ENCODE results near the gene MBD5.

Gene MBD5

GRCh38 chr2:148253685-148254084 is 232.8 kb downstream of the MBD5 start:
- DNase-seq (ENCODE audit: low spot score in 2 of 2), result no peak

DNA sequence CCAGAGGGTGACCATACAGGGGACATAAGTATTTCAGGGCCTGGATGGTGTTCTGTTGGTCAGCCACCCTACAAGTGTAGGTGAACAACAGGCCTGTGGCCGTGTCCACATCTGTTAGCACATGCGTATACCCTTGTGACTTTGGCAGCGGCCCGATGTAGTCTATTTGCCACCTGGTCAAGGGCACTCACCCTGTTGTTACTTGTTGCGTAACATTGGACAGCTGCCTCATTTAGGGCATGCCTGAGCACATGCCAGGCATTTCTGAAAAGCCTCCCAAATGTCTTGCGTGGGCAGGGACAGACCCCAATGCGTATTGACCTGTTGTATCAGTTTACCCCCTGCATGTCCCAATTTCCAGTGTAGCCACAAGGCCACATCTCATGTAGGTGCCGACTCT is 235.0 kb downstream of the MBD5 start:
- Mint-ChIP-seq H3K36me3 (ENCODE audit: insufficient read depth) (peaks cover 2% of the 10 kb centered on the region), H3K27ac (ENCODE audit: low read depth) (no peak overlapping the region), H3K9me3 (peaks cover 6% of the 10 kb centered on the region), H3K4me1 (no peaks in the 10 kb centered on the region), H3K4me3 (no peak overlapping the region), H3K27me3 (no peaks in the 10 kb centered on the region)
- DNase-seq (ENCODE audit: low spot score in 2 of 2) (no peak), ATAC-seq (replicated peaks; ENCODE audit: extremely low read depth, poor library complexity, severe bottlenecking) (no peak)

More at GRCh38 chr2:148253685-148254084, 232.8 kb downstream of the MBD5 start:
- ATAC-seq (replicated peaks; ENCODE audit: extremely low read depth, poor library complexity, severe bottlenecking), result no peak
- Mint-ChIP-seq H3K4me3 (no peak overlapping the region), H3K27ac (ENCODE audit: low read depth) (no peak overlapping the region), H3K9me3 (peaks cover 6% of the 10 kb centered on the region), H3K27me3 (no peaks in the 10 kb centered on the region), H3K36me3 (ENCODE audit: insufficient read depth) (no peaks in the 10 kb centered on the region), H3K4me1 (no peaks in the 10 kb centered on the region)

DNA sequence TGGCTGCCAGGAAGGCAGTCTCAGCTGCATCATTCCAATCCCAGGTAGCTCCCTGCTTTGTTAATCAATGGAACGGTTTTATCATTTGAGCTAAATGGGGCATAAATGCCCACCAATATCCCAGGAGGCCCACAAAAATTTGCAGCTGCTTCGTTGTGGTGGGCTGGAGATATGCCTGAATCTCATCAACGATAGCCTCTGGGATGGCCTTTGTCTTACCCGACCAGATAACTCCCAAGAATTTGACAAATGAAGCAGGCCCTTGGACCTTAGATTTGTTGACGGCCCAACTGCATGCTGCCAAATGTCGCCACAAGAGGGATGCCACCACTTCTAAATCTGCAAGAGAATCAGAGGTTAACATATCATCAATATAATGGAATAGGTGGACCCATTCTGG is 236.4 kb downstream of the MBD5 start:
- Mint-ChIP-seq H3K27ac (ENCODE audit: low read depth) (no peak overlapping the region), H3K27me3 (no peaks in the 10 kb centered on the region), H3K4me3 (no peak overlapping the region), H3K36me3 (ENCODE audit: insufficient read depth) (peaks cover 2% of the 10 kb centered on the region), H3K4me1 (no peaks in the 10 kb centered on the region), H3K9me3 (peaks cover 6% of the 10 kb centered on the region)
- ATAC-seq (replicated peaks; ENCODE audit: extremely low read depth, poor library complexity, severe bottlenecking), result no peak
- DNase-seq (ENCODE audit: low spot score in 2 of 2), result no peak

DNA sequence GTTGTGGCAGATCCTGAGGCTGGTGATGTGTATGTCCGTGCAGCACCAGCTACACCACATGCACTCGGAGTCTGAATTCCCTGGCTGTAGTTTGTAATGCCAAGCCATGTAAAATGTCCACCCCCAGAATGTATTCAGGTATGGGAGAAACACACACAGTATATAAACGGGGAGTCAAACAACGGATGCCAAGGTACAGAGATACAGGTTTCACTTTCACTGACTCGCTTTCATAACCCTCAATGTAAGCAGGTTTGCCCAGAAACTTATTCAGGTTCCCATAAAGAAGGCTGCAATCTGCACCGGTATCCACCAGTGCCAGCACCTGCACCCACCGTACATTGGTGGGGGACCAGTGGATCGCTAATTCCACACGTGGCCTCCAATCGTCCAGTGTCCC is 237.2 kb downstream of the MBD5 start:
- peaks cover 2% of the 10 kb centered on the region for H3K36me3 Mint-ChIP-seq (ENCODE audit: insufficient read depth)
- H3K4me1 Mint-ChIP-seq, result no peaks in the 10 kb centered on the region
- peaks cover 2% of the 10 kb centered on the region for H3K9me3 Mint-ChIP-seq
- H3K27ac Mint-ChIP-seq (ENCODE audit: low read depth), result no peak overlapping the region
- no peak overlapping the region for H3K4me3 Mint-ChIP-seq
- DNase-seq (ENCODE audit: low spot score in 2 of 2), result no peak
- H3K27me3 Mint-ChIP-seq, result no peaks in the 10 kb centered on the region
- no peak for ATAC-seq (replicated peaks; ENCODE audit: extremely low read depth, poor library complexity, severe bottlenecking)

- H3K27ac Mint-ChIP-seq (ENCODE audit: low read depth), result no peak overlapping the region
- H3K36me3 Mint-ChIP-seq (ENCODE audit: insufficient read depth), result peaks cover 2% of the 10 kb centered on the region
- ATAC-seq (replicated peaks; ENCODE audit: extremely low read depth, poor library complexity, severe bottlenecking) (no peak), DNase-seq (ENCODE audit: low spot score in 2 of 2) (no peak)
- no peaks in the 10 kb centered on the region for H3K4me1 Mint-ChIP-seq
- no peaks in the 10 kb centered on the region for H3K27me3 Mint-ChIP-seq
- no peaks in the 10 kb centered on the region for H3K9me3 Mint-ChIP-seq
- no peak overlapping the region for H3K4me3 Mint-ChIP-seq
Measured at GRCh38 chr2:148259674-148260073, 238.8 kb downstream of the MBD5 start.

- no peak overlapping the region for H3K27ac Mint-ChIP-seq (ENCODE audit: low read depth)
- DNase-seq (ENCODE audit: low spot score in 2 of 2) (no peak), ATAC-seq (replicated peaks; ENCODE audit: extremely low read depth, poor library complexity, severe bottlenecking) (no peak)
- H3K4me1 Mint-ChIP-seq, result no peaks in the 10 kb centered on the region
- H3K4me3 Mint-ChIP-seq, result no peak overlapping the region
- no peaks in the 10 kb centered on the region for H3K27me3 Mint-ChIP-seq
- H3K9me3 Mint-ChIP-seq, result no peaks in the 10 kb centered on the region
- peaks cover 2% of the 10 kb centered on the region for H3K36me3 Mint-ChIP-seq (ENCODE audit: insufficient read depth)
Measured at GRCh38 chr2:148263890-148264289, 243.0 kb downstream of the MBD5 start.

DNA sequence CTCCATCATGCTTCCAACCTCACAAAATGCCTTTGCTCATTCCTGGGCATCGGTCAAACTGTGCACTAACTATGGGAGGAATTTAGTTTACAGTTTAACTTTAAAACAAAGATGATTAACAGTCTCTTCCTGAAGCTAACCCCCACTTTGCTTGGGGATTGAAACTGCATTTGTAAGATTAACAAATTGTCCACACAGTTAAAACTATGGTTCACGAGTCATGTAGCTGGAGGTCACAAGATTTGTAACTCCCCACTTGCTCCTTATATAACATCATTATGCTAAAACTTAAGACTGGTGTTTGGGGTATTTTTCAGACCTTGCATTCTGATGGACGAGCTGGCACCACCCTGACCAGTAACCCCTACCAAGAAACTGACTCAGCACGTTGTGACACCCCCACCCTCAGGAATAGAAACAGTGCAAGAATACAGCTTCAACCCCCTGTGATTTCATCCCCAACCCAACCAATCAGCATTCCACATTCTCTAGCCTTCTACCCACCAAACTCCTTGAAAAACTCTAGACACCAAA is 252.3 kb downstream of the MBD5 start:
- H3K27me3 Mint-ChIP-seq, result no peaks in the 10 kb centered on the region
- H3K4me1 Mint-ChIP-seq, result no peaks in the 10 kb centered on the region
- DNase-seq (ENCODE audit: low spot score in 2 of 2) (no peak), ATAC-seq (replicated peaks; ENCODE audit: extremely low read depth, poor library complexity, severe bottlenecking) (no peak)
- peaks cover 4% of the 10 kb centered on the region for H3K36me3 Mint-ChIP-seq (ENCODE audit: insufficient read depth)
- no peaks in the 10 kb centered on the region for H3K9me3 Mint-ChIP-seq
- no peak overlapping the region for H3K27ac Mint-ChIP-seq (ENCODE audit: low read depth)
- H3K4me3 Mint-ChIP-seq, result no peak overlapping the region

- no peaks in the 10 kb centered on the region for H3K9me3 Mint-ChIP-seq
- H3K4me3 Mint-ChIP-seq, result no peak overlapping the region
- DNase-seq (ENCODE audit: low spot score in 2 of 2) (no peak), ATAC-seq (replicated peaks; ENCODE audit: extremely low read depth, poor library complexity, severe bottlenecking) (no peak)
- no peaks in the 10 kb centered on the region for H3K4me1 Mint-ChIP-seq
- H3K27ac Mint-ChIP-seq (ENCODE audit: low read depth), result no peak overlapping the region
- H3K36me3 Mint-ChIP-seq (ENCODE audit: insufficient read depth), result peaks cover 2% of the 10 kb centered on the region
- no peaks in the 10 kb centered on the region for H3K27me3 Mint-ChIP-seq
Measured at GRCh38 chr2:148279216-148279615, 258.3 kb downstream of the MBD5 start.

DNA sequence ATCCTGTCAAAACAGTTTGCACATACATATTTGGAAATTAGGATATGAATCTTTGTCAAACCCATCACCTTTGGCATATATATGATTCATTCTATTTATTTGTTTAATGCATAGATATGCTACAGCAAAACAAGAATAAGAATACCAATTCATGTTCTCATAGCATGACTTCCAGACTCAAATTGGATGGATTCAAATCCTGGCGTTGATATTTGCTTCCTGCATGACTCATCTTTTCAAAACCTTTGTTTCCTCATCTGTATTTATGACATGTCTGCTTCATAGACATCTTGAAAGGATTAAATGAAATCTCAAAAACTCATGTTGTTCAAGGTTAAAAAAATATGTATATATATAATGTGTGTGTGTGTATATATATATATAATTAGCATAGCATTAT is 261.3 kb downstream of the MBD5 start:
- Mint-ChIP-seq H3K36me3 (ENCODE audit: insufficient read depth) (peaks cover 2% of the 10 kb centered on the region), H3K27ac (ENCODE audit: low read depth) (no peak overlapping the region), H3K9me3 (no peaks in the 10 kb centered on the region), H3K4me3 (no peak overlapping the region), H3K27me3 (no peaks in the 10 kb centered on the region), H3K4me1 (peaks cover 4% of the 10 kb centered on the region)
- ATAC-seq (replicated peaks; ENCODE audit: extremely low read depth, poor library complexity, severe bottlenecking) (no peak), DNase-seq (ENCODE audit: low spot score in 2 of 2) (no peak)

DNA sequence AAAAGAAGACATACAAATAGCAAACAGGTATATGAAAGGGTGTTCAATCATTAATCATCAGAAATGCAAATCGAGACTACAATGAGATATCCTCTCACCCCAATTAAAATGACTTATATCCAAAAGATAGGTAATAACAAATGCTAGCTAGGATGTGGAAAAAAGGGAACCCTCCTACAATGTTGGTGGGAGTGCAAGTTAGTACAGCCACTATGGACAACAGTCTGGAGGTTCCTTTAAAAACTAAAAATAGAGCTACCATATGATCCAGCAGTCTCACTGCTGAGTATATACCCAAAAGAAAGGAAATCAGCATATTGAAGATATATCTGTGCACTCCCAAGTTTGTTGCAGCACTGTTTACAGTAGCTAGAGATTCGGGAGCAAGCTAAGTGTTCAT is 271.5 kb downstream of the MBD5 start:
- no peak overlapping the region for H3K4me3 Mint-ChIP-seq
- no peaks in the 10 kb centered on the region for H3K9me3 Mint-ChIP-seq
- H3K27ac Mint-ChIP-seq (ENCODE audit: low read depth), result no peak overlapping the region
- H3K4me1 Mint-ChIP-seq, result no peaks in the 10 kb centered on the region
- DNase-seq (ENCODE audit: low spot score in 2 of 2) (no peak), ATAC-seq (replicated peaks; ENCODE audit: extremely low read depth, poor library complexity, severe bottlenecking) (no peak)
- no peaks in the 10 kb centered on the region for H3K27me3 Mint-ChIP-seq
- H3K36me3 Mint-ChIP-seq (ENCODE audit: insufficient read depth), result peaks cover 4% of the 10 kb centered on the region

- H3K4me3 Mint-ChIP-seq, result no peak overlapping the region
- no peaks in the 10 kb centered on the region for H3K4me1 Mint-ChIP-seq
- ATAC-seq (replicated peaks; ENCODE audit: extremely low read depth, poor library complexity, severe bottlenecking), result no peak
- no peaks in the 10 kb centered on the region for H3K27me3 Mint-ChIP-seq
- H3K36me3 Mint-ChIP-seq (ENCODE audit: insufficient read depth), result peaks cover 1% of the 10 kb centered on the region
- no peak overlapping the region for H3K27ac Mint-ChIP-seq (ENCODE audit: low read depth)
- H3K9me3 Mint-ChIP-seq, result no peaks in the 10 kb centered on the region
- no peak for DNase-seq (ENCODE audit: low spot score in 2 of 2)
Measured at GRCh38 chr2:148298196-148298595, 277.3 kb downstream of the MBD5 start.

DNA sequence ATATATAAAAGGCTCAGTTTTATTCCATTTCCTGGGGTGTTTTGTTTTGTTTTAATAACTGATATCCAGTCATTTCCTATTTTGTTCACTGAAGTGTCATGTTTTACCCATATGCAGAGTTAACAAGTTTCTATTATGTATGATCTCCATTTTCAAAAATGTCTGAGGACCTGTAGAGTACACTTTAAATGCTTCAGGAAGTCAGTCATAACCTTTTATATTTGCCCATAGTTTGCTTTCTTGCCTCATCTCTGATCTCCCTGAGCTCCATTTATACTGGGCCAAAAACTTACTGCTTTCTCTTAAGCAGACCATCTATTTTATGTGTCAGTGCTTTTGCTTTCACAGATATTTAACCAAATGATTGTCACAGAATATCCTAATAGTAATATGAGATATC is 278.7 kb downstream of the MBD5 start:
- ATAC-seq (replicated peaks; ENCODE audit: extremely low read depth, poor library complexity, severe bottlenecking) (no peak), DNase-seq (ENCODE audit: low spot score in 2 of 2) (no peak)
- Mint-ChIP-seq H3K4me1 (no peaks in the 10 kb centered on the region), H3K9me3 (no peaks in the 10 kb centered on the region), H3K36me3 (ENCODE audit: insufficient read depth) (peaks cover 4% of the 10 kb centered on the region), H3K27me3 (no peaks in the 10 kb centered on the region), H3K27ac (ENCODE audit: low read depth) (peak overlapping the region; percentile 21), H3K4me3 (no peak overlapping the region)

DNA sequence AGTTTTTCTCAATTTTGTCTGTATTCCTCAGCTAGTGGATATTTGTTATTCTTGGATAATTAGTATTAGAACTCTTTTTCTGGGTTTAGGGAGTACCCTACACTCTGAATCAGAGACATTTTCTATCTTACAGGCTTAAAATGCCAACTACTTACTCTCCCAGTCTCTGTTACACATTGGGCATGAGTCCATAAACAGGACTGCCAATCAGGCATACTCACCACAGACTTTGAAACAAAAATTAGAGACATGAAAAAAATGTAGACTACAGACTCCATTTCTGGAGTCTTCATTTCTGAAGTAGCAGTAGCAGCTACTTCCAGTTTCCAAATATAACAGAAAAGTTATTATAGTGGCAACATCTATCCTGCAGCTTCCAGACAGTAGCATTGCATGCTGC is 279.7 kb downstream of the MBD5 start:
- Mint-ChIP-seq H3K36me3 (ENCODE audit: insufficient read depth) (peaks cover 4% of the 10 kb centered on the region), H3K4me1 (no peaks in the 10 kb centered on the region), H3K4me3 (no peak overlapping the region), H3K27ac (ENCODE audit: low read depth) (no peak overlapping the region), H3K9me3 (no peaks in the 10 kb centered on the region), H3K27me3 (no peaks in the 10 kb centered on the region)
- no peak for ATAC-seq (replicated peaks; ENCODE audit: extremely low read depth, poor library complexity, severe bottlenecking)
- no peak for DNase-seq (ENCODE audit: low spot score in 2 of 2)

DNA sequence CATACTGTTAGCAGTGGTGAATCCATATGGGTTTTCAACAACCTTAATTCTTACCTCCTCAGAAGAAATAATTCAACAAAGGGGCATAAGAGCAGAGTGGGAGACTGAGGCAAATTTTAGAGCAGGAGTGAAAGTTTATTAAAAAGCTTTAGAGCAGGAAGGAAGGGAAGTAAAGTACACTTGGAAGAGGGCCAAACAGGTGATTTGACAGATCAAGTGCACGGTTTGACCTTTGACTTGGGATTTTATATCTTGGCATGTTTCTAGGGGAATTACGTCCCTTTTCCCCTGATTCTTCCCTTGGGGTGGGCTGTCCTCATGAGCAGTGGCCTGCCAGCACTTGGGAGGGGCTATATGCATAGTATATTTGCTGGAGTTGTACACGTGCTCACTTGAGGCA is 280.5 kb downstream of the MBD5 start:
- H3K4me1 Mint-ChIP-seq, result no peaks in the 10 kb centered on the region
- H3K36me3 Mint-ChIP-seq (ENCODE audit: insufficient read depth), result peaks cover 4% of the 10 kb centered on the region
- H3K9me3 Mint-ChIP-seq, result no peaks in the 10 kb centered on the region
- no peak overlapping the region for H3K27ac Mint-ChIP-seq (ENCODE audit: low read depth)
- DNase-seq (ENCODE audit: low spot score in 2 of 2) (no peak), ATAC-seq (replicated peaks; ENCODE audit: extremely low read depth, poor library complexity, severe bottlenecking) (no peak)
- H3K4me3 Mint-ChIP-seq, result no peak overlapping the region
- H3K27me3 Mint-ChIP-seq, result no peaks in the 10 kb centered on the region

Data from central memory CD8-positive, alpha-beta T cell (primary cell).